Measurements from ENCODE around the gene MALRD1.

MALRD1 gene

DNA sequence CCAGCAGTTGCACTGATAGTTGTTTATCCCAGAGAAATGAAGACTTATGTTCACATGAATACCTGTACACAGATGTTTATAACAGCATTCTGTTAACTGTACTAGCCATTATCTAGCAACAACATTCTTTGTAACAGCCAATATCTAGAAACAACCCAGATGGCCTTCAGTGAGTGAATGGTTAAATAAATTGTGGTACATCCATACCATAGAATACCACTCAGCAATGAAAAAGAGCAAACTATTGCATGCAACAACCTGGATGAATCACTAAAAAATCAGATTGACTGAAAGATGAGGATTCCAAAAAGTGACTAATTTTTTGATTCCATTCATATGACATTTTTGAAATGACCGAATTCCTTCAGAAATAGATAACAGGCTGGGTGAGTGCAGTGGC, 360.3 kb downstream of the MALRD1 start:
- FAIRE-seq = no peak

DNA sequence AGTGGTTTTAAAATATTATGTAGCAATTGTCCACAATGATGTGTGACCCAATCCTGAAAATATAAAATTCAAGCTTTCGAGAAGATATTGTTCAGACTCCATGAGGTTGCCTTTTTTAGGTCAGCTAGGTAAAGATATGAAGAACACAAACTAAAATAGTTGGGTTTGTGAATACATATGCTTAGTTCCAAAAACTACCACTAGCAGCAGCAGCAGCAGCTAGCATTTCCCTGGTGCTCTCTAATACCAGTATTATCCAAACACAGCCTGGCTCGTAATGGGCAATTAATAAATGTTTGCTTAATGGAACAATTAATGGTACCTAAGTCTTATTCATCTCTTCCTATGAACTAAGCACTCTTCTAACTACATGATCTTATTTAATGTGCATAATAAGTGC, 362.5 kb downstream of the MALRD1 start:
- FAIRE-seq = no peak

DNA sequence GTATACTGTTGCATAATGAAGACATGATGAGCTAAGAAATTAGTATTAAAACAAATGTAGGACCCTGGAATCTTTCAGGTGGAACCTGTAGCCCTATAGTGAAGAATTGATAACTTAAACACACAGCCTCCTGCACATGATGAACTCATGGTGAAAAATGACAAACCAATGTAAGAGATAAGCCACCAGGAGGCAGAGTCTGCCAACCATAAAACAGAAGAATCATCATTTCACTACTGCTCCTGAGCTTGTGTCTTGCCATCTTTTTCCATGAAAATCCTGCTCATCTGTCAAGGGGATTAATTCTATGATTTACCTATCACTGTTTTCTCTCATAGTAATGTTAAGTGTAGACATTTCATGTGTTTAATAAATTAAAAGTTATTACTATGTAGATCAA, 363.9 kb downstream of the MALRD1 start:
- FAIRE-seq = no peak

DNA sequence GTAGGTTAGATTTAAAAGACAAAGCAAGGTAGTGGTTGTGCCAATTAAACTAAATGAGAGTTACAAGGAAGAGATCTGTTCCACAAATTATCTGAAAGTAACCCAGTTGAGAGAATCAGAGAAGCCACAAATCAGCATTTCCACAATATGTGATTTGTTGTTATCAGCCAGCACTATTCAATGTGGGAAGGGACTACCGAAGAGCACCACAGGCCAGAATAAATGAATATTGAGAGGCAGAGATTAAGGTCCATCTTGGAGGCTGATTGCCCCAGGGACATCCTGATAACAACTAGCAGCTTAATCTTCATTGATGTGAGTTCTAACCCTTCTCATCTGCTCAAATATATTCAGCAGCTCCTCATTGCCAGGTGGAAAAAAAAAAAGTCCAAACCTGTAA, 367.6 kb downstream of the MALRD1 start:
- FAIRE-seq = no peak

DNA sequence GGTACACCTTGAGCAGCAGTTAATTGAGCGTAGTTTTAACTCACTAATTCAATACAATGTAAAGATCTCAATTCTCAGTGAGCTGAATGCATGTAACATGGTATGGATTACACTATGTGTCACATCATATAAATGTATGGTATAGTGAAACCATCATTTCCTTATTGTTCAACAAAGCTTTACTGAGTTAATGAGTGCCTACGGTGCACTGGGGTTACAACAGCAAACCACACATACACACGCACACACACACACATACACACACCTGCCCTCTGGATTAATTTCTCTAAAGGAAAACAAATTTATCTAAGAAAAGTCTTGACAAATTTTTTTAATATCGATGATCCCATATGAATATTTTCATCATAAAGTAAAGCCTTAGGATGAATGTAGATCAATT, 369.1 kb downstream of the MALRD1 start:
- FAIRE-seq = no peak

DNA sequence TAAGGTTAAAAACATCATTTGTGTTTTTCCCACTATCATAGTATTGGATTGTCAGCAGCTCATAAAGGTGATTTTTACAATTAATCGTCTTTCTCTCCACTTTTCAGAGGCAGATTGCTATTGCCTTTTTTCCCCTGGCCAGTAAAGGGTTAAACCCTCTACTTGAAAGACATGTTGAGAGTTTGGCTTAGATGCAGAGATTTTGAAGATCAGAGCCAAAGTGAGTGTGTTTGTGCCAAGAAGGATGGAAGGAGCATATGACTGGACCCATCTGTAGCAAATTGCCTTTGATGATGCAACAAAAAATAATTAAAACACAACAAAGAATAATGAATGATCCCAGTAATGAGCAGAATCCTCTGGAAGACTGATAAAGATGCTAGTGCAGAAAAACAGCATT, 373.1 kb downstream of the MALRD1 start:
- FAIRE-seq = no peak

DNA sequence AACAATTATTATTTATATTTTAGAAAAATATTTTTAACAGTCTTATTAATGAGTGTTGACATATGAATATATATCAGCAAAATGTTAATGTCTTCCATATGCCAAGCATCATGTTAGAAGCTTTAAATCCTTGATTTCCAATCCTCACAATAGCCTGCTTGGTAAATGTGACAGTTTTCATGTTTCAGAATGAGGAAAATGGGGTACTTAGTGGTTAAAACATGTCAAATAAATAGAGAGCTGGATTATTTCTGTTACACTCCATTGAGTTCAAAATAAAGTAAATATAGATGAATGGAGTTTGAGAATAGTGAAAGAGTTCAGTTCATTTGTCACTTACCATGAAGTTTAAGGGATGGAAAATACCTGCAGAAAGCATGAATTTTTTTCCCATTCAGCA, 377.4 kb downstream of the MALRD1 start:
- no peak for FAIRE-seq

DNA sequence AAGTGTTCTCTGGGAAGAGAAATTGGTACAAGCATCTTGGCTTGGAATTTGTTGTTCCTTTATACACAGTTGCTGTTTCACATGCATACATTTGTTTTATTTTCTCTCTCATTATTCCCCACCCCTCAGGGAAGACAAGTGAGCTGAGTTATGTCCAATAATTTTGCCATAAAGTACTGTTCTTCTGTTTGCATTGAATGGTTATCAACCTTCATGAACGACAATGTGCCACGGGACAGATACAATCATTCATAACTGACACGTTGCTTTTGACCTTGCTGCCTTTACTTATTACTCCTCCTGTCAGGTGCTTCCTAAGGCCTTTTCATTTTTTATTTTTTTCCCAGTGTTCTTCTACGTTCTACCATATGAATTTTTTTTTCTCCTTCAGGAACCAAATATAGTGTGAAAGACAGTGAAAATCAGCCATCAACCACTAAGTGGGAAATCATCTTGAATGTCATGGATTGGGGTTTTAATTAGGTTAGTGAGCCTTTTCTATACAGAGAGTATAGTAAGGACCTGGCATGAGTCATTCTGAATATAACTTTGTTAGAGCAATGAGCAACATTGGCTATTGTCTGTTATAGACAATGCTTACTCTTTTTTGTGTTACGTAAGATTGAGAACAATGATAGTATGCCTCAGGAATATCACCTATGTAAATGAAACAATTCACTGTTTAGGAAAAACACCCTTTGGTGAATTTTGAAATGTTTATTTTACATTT, 383.2 kb downstream of the MALRD1 start:
- no peak for FAIRE-seq

DNA sequence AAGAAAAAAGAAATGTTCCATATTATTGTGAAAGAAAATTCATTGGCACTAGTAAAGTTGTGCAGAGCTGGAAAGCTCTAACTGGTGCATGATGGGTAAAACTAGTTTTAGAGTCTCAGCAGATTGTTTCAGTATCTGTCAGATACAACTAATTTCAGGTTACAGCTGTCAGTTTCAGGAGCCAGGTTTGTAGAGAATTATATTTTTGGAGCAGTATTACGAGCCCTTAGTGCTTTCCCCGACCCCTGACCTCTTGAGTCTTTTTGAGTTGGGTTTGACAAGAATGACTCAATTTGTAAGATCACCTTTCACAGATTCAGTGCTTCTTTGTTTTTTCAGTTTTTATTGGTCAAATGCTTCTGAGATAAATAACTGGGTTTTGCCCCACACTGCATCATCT, 401.3 kb downstream of the MALRD1 start:
- FAIRE-seq = no peak

DNA sequence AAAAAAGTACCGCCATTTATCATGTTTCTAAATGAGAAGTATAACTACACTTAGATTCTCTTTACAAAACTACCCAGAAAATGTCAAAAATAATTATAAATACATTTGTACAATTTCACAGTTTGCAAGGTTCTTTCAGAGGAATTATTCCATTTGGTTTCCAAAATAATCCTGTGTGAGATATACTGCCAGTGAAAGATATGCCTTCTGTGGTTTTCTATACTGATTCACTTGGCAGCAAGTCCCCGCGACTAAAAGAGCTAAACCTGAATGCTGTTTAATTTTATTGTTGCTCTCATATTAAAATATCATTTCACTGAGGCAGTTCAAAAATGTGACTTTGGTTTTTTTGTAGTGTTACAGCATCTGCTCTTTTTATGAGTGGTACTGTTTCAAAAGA, 402.8 kb downstream of the MALRD1 start:
- no peak for FAIRE-seq

DNA sequence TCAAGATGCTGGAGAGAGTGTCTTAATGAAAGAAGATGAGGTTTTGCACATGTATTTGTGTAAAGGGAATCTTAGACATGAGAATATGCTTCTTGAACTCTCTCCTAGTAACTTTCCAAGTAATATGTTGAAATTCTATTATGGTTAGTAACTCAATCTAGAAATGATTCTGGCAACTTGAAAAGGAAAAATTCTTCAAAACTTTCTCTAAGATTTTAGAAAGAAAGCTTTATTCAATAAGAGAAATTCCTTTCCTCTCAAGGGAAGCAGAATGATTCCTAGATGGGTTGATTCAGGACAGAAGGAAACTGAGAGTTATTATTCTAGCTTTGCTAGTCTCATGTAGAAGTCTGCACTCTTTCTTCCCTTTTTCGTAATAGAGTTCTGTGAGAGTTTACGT, 403.3 kb downstream of the MALRD1 start:
- no peak for FAIRE-seq

DNA sequence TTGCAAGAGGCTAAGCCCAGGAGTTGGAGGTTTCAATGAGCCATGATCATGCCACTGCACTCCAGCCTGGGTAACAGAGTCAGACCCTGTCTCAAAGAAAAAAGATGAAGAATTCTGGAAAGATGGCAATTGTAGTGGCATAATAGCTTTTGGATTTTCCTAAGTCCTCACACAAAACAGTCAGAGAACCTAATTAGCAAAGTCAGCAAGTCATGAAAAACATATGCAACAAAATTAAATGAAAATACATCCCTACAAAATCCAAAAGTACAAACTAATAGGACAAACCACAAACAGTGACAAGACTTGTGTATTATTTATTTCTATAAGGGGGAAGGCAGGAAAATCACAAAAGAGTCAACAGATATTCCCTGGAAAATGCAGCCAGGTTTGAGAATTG, 405.4 kb downstream of the MALRD1 start:
- no peak for FAIRE-seq

DNA sequence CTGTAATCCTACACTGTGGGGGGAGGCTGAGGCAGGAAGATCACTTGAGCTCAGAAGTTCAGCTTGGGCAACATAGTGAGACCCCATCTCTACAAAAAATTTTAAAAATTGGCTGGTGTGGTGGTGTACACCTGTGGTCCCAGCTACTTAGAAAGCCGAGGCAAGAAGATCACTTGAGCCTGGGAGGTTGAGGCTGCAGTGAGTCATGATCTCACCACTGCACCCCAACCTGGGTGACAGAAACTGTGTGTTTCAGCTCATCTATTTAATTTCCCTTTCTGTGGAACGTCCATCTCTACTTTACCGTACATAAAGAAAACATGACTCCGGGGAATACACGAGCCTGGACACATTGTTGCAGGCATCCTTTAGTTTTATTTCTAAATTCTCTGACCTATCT, 413.0 kb downstream of the MALRD1 start:
- no peak for FAIRE-seq

DNA sequence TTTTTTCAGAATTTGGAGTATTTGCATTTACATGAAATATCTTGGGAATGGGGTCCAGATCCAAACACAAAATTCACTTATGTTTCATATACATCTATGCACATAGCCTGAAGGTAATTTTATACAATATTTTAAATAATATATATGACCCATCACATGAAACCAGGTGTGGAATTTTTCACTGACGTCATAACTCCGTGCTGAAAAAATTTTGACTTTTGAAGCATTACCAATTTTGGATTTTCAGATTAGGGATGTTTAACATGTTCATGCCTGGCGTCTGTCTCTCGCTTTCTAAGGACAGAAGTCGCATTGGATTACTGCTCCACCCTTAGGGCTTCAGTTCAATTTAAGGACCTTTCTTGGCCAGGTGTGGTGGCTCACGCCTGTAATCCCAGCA, 418.1 kb downstream of the MALRD1 start:
- no peak for FAIRE-seq

DNA sequence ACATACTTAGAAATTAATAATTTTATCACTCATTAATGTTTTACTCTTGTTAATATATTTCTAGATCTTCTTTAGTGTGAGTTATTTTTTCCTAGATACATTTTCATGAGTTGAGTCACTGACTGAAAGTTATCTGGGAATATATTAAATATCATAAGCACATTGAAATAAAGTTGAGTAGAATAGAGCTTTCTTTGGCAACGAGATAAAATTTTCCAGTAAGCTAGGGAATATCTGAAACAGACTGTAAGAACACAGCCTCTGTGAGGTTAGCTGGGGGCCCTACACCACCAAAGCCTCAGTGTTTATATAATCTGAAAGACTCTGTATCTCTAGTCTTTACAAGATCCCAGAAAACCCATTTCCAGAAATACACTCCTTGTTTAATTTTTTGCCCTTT, 419.8 kb downstream of the MALRD1 start:
- FAIRE-seq = no peak

DNA sequence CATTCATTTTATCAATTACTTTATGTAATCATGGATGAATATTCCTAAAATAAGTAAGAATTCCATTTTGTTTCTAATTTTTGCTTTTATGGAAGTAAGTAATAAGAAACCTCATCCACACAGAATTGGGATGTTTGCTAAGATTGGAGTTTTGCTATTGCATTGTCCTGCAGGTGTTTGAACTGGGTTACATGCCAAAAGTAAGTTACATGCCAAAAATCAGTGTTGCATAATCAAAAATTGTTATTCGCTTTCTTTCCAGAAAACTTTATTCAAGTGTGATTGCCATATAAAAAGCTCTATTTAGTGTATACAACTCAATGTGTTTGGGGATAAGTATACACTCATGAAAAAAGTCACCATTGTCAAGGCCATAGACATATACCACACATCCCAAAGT, 420.9 kb downstream of the MALRD1 start:
- FAIRE-seq = no peak

DNA sequence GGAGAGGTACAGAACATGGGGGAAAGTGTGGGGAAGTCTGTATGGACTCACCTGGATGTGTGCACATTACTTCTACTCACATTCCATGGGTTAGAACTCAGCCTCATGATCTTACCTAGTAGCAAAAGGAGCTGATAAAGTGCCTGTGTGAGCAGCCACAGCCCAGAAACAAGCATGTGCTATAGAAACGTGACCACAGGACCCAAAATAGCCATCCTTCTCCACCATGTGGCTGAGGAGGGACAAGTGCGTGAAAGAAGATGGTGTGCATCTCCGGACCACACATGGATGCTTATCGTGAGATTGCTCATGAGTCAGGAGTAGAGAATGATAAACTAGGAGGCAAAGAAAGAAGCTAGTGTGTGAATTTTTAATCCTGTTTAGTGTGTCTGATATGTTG, 431.3 kb downstream of the MALRD1 start:
- FAIRE-seq = no peak

DNA sequence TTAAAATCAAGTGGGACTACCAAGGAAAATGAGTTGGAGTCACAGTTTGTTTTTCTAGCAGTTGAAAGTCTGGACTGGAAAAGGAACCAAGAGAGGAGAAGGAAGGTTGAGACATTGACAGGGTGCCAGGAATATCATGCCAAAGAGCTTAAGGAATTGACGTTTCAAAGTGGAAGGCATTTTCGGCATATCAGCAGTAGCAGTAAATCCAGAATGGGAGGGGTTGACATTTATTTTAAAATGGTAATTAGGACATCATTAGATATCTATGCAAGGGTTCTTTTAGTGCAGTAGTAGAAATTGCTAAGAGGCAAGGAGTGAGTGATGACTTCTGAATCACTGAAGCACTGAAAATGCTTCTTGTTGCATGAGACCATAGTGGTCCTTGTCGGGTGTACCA, 431.8 kb downstream of the MALRD1 start:
- FAIRE-seq = no peak

DNA sequence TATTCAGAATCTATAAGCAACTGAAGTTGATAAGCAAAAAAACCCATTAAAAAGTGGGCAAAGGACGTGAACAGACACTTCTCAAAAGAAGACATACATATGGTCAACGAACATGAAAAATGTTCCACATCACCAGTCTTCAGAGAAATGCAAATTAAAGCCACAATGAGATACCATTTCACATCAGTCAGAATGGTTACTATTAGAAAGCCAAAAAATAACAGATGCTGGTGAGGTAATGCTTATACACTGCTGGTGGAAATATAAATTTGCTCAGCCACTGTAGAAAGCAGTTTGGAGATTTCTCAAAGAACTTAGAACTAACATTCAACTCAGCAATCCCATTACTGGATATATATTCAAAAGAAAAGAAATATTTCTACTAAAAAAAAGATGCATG, 434.8 kb downstream of the MALRD1 start:
- no peak for FAIRE-seq

DNA sequence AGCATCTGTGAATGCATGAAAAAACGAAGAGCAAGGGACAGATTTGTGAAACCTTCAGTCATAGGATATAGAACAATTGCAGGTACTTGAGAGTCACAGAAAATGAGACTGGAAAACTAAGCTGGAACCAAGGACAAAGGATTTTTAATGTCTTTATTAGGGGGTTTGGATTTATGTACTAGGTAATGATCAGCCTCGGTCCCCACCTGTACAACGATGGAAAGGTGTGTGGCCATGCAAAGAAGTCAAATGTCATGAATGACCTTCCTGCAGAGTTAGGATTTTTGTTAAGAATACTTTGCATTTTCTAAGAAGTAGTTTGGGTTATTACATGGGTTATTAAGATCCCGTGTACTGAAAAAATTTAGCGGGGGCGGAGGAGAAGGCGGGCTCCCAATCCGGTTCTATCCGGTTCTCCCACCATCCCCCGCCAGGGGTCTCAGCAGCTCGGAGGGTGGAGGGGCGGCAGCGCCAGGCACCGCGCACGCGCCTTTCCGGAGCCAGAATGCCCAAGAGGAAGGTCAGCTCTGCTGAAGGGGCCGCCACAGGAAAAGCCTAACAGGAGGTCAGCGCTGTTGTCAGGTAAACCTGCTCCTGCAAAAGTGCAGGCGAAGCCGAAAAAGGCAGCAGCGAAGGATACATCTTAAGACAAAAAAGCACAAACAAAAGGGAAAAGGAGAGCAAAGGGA, 440.1 kb downstream of the MALRD1 start:
- no peak for FAIRE-seq

DNA sequence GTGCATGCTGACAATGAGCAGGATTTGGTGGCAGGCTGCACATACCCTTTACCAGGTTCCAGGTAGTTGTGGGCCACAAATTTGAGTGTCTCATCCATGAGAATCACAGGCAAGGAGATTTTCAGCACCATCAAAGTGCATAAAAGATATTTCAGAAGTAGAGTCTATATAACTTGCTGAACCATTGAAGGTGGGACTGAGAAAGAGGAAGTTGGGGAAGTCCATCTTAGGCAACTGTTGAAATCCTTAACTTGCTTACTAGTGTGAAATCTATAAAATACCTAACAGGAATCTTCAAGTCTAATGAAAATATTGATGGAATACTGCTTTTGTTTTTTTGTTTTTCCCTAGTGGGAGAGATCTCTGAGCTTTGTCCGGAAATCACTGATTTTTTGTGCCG, 442.6 kb downstream of the MALRD1 start:
- no peak for FAIRE-seq

DNA sequence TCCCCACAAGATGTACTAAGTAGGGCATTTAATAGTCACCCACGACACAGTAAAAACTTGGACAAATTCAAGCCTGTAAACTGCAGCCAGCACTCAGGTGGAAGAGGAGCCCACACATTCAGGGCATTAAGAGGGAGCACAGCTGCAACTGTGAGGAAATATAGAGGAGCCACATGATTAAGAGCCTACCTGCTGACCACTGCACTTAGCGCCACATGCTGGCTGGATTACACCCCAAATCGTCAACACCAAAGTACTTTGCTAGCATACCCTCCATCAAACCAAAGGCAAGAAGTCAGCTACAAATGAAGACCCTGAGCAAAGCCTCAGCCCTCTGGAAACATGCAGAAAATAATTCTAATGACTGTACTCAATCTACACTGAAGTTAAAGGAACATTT, 445.3 kb downstream of the MALRD1 start:
- no peak for FAIRE-seq

DNA sequence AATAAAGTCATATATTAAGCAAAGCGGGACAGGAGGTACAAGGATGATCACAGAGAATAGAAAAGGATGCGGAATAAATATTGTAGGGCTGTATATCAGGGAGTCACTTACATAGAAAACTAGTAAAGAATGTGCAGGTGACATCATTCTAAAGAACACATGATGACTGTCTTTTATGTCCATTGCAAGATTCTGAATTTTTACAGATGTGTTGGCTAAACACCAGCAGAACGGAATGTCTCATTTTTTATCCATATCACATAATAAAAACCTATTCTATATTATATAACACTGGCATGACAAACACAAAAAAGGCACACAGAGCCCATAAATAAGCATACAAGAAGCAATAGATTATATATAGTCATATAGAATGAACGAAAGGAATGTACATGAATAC, 448.4 kb downstream of the MALRD1 start:
- FAIRE-seq = no peak

DNA sequence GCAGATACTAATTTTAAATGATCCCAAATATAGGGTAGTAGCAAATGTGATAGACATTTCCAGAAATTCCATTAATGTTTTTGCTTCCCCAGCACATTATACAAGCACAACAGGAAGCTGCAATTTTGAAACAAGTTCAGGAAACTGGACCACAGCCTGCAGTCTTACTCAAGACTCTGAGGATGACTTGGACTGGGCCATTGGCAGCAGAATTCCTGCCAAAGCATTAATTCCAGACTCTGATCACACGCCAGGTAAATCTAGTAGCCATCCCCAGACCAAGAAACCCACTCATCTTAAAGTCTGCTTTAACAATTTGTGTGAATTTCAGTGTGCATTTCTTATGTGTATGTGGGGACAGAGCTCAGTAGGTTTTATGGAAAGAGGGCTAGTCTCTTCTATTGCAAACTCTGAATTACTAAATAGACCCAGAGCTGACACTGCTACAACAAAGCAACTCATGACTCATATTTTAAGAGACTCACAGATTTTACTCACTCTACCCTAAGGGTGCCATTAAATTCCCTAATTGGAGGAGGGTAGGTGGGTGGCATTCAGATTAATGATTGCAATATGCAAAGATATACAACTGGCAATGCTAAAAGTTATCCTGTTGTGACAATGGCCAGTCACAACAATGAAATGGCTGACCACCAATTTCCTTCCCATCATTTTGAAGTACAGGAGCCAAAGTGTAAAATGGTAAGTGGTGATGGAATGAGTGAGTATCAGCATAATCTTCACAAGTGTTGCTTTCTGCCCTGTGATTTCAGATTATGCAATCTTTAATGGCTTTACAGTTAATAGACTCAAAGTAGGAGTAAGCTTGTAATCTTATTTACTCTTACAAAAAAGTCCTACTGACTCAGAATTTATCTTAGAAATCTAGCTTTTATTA, 450.0 kb downstream of the MALRD1 start:
- no peak for FAIRE-seq
